Activated CD4-positive, alpha-beta T cell treated with anti-CD3 and anti-CD28 coated beads, Interleukin-2, amount 50 U/mL, for 24 hours (primary cell): ENCODE measurements around the gene CHST11.

ENCODE experiments used
- DNase-seq, 2 donors: peaks; one replicate each; pipeline ENCODE4 v3.0.0-alpha.2; 2020; ENCODE audit warnings: low read depth in 1 of 2, low spot score in 1 of 2

CHST11 gene

GRCh38 chr12:104689635-104690034 lies 232.9 kb downstream of the CHST11 start:
- DNase-seq: no peak

DNA sequence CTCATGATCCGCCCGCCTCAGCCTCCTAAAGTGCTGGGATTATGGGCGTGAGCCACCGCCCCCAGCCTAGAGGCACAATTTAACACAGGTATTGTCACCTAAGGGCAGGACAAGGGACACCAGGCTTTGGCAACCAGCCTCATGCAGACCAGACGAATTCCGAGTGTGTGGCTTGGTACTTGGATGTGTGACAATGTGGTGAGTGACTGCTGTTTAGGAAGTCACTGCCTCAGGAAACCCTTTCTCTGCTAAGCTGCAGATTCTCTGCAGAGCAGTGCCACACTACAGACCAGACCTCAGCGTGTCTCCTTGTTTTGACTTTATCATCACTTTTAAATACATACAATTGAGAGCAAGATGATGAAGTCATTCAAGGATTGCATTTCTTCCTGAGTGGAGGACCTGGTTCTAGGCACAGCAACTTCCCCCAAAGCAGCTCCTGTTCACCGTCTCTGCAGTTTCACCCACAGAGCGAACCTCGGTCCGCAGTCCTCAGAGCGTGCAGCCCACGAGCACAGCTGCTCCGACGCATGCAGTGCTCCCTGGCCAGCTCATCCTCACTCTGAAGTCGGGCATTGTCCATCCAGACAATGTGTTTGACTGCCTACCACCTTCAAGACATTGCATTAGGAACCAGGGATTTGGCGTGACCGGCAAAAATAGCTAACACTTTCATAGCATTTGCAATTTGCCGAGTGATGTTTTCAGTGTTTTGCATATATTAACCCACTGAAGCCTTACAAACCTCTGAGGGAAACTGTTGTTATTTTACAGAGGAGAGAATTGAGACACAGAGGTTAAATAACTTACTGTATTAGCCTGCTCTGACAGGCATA lies 235.2 kb downstream of the CHST11 start:
- no peak for DNase-seq

- DNase-seq: no peak
Measured at GRCh38 chr12:104692557-104693218, 235.9 kb downstream of the CHST11 start.

DNA sequence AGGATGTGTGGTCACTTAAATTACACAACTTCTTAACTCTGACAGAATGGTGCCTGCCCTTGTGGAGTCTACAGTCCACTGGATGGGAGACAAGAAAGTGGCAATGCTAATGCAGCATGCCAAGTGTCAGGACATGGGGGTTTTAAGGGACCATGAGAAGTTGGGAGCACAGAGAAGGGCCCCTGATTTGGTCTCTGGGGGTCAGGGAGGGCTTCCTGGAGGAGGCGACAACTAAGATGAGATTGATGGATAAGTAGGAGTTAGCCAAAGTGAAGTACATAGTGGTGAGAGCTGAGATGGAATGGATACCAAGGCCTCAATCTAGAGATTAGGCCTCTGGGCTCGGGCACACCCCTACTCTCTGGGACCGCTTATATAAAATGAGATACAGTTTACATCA lies 236.7 kb downstream of the CHST11 start:
- DNase-seq: no peak

GRCh38 chr12:104694161-104694560 lies 237.4 kb downstream of the CHST11 start:
- DNase-seq: no peak

- DNase-seq: no peak
Measured at GRCh38 chr12:104694711-104695110, 238.0 kb downstream of the CHST11 start.

GRCh38 chr12:104695453-104696148 lies 238.9 kb downstream of the CHST11 start:
- peak; percentile 40 to 78 for DNase-seq

- DNase-seq: no peak
Measured at GRCh38 chr12:104697186-104697585, 240.4 kb downstream of the CHST11 start.

DNA sequence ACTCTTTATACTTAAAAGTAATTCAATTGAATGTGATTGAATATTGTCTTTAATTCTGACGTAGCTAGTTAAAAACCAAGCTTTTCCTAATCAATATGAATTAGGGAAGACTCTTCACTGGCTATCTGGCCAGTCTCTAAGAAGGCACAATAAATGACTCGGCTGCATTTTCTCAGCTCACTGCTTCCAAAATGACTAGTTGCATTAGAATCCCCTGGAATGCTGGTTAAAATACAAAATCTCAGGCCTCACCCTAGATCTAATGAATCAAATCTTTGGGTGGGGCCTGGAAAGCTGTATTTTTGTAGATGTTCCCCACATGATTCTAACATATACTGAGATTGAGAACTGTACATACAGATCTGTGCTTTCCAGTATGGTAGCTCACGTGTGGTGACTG lies 242.1 kb downstream of the CHST11 start:
- no peak for DNase-seq

DNA sequence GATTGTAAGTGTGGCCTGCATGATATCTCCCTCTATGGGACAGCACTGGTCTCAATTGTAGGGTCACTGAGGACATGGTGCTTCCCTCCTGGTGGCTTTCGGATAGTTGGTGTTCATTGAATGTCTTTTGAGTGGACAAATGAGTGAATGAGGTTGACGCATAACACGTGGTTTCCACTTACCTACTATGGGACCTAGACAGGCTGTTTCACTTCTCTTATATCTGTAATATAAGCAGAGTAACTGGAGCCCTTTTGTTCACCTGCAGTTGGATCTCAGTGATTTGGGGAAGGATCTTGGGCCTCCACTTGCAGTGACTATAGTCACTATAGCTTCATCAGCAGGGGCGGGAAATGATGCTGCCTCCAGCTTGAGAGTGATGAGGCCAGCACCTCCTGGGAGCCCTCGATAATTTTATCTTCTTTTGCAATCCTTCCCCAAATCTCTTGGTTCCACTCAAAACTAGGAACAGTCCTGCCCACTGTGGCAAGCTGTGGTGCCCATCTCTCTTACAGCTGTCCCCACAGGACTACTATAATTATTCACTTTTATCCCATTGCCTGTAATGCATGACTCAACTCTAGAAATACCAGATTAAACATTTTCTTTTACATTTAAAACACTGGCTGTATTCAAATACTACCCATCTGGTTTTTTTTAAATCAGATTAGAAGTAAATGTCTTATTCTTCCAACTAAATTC lies 242.9 kb downstream of the CHST11 start:
- no peak for DNase-seq

- DNase-seq: no peak
Measured at GRCh38 chr12:104700324-104700723, 243.6 kb downstream of the CHST11 start.

DNA sequence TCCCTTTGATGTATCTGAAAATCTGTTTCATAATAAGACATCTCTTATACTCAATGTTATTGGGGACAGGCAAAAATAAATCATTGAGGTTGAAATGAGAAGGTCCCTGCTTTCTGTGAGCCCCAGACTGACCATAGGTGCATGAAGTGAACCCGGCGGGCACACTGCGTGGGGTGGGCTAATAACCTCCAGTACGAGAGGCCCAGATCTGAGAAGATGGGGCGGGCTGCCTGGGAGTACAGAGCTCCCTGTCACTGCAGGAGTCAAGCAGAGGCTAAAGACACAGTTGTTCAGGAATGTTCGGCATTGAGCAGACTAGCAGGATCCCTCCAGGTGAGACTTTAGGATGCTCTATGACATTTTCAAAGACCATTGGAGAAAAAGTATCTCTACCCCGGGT lies 244.6 kb downstream of the CHST11 start:
- no peak for DNase-seq

DNA sequence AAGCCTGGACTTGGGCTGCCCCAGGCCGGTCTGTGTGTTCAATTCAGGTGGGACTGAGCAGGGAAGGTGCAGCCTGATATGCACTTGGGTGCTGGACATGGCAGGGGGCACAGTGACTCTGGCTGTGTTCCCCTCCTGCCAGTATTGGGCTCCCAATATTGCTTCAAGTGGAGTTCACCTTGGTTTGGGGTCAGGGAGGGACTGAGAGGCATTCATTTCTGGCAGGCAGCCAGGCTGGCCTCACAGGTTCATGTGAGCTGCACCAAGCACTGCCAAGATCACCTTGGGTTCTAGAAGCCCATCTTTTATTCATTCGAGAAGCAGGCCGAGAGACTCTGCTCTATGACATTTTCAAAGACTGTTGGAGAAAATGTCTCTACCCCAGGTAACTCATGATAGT lies 245.0 kb downstream of the CHST11 start:
- no peak for DNase-seq

DNA sequence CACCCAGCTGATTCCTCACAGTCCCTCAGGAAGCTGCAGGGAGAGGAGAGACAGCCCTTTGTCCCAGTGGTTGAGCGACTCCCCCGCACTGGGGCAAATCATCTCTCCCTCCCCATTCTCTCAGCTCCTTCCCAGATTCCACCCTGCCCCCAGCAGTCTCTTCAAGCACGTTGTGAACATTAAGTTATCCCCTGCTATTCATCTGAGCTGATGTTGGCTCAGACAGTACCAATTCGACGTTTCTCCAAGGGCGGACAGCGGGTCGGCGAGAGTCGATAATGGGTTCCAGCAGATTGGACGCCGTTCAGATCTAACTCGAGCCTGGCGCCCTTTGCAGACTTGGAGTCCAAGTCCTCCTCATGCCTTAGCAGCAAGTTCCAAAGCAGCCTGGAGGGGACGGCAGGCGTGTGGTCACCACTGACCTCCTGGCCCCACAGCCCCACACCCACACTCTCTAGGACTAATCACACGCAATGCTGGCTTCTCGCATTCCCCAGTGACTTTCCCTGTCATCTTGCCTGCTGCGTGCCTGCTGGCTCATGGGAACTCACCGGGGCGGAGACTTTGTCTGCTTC lies 245.9 kb downstream of the CHST11 start:
- no peak for DNase-seq

GRCh38 chr12:104703372-104703771 lies 246.6 kb downstream of the CHST11 start:
- DNase-seq: no peak

- no peak for DNase-seq
Measured at GRCh38 chr12:104704224-104704779, 247.6 kb downstream of the CHST11 start.

DNA sequence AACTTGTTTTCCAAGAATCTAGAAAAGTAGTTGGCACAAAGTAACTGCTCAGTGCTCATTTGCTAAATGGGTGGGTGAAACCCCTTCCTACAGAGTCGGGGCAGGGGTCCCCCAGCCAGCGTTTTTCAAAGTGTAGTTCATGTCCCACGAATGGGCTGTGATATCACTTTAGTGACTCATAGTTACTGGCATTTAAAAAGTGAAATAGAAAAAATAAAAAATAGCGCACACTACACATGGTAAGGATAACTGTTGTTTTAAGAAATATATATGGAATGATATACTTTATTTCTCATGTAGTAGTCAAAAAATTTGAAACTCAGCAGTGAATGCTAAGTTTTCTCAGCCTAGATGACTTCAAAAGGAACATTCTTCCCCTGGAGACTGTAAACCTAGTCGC lies 250.4 kb downstream of the CHST11 start:
- no peak for DNase-seq

DNA sequence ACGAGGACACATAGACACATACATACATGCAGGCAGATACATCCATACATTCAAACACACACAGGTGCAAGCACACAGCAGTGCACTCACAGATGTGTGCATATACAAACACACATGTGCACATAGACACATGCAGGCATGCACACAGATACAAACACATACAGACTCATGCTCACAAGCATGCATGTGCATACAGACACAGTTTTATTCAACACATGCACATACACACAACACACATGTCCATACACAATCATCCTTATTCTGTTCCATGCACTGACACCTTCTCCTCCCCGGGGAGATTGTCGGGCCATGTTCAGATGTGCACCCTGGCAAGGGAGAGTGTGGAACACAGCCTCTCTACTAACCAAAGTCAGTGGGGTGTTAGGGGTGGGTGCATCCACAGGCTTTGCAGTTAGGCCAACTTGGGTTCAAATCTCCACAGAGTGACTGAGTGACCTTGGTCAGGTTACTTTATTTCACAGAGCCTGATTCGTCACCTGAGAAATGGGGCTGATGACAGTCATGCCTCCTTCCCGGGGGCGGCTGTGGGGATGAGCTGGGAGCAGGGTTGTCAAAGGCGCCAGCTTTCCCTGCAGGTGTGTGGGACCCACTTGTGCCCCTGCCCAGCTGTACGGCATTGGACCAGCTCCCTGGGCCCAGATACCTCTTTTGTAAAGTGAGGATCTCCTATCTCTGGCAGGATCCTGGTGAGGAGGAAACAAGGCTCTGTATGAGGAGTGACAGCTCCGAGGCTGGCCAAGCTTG lies 251.2 kb downstream of the CHST11 start:
- no peak for DNase-seq

DNA sequence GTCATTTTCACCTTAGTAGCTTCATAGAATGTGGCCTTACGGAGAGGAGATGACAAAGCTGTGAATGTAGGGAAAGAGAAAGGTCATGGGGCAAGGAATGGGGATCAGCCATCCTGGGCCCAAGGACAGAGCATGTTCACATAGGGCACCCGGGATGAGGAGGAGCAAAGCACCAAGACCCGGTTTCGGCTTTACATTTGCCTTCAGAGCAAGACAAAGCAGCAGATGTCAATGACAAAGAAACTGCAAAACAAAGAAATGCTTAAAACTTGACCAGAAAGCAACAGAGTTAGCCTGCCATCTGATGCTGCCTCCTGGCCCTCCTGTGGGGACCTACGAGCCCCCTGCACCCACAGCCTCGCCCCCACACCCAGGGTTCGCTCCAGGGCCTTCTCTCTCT lies 252.1 kb downstream of the CHST11 start:
- no peak for DNase-seq
